HUES64 (cell line): ENCODE measurements around the gene CBR1. TPM values are rescaled to one million over a fixed set of nuclear protein-coding genes. Genes with fewer than 3 reads are reported as not detected.

ENCODE experiments used
- H3K27ac ChIP-seq: 2 replicates; pipeline ENCODE4 v1.7.0; 2013; ENCODE audit warnings: low read depth, low read length, inconsistent platforms
- H3K27me3 ChIP-seq: 2 replicates; pipeline ENCODE4 v1.6.1; 2013; ENCODE audit warnings: mild to moderate bottlenecking, low read length; ENCODE audit not compliant: insufficient read depth
- H3K36me3 ChIP-seq: 2 replicates; pipeline ENCODE4 v1.6.1; 2013; ENCODE audit warnings: mild to moderate bottlenecking, low read length; ENCODE audit not compliant: insufficient read depth
- H3K4me1 ChIP-seq: 2 replicates; pipeline ENCODE4 v1.6.1; 2013; ENCODE audit warnings: mild to moderate bottlenecking, low read length, moderate library complexity; ENCODE audit not compliant: insufficient read depth
- H3K4me3 ChIP-seq: 2 replicates; pipeline ENCODE4 v1.5.1; 2013; ENCODE audit warnings: mild to moderate bottlenecking, low read length, moderate library complexity
- H3K9ac ChIP-seq: 2 replicates; pipeline ENCODE4 v1.6.1; 2013; ENCODE audit warnings: mild to moderate bottlenecking, low read depth, low read length
- H3K9me3 ChIP-seq: 2 replicates; pipeline ENCODE4 v1.6.1; 2013; ENCODE audit warnings: low read depth, low read length; ENCODE audit not compliant: insufficient read depth
- WGBS: fragments of 150-250, 120-280 bp; methylation state at CpG from one replicate; pipeline ENCODE4 v1.1.7; 2013; ENCODE audit warnings: missing lambda C conversion rate; 5-methylcytosine and 5-hydroxymethylcytosine counted together
- polyA plus RNA-seq, 2 experiments: library from polyadenylated mRNA; stranded (reverse); fragments of 50-300 nt; gene quantifications; one replicate each; pipeline ENCODE4 v1.2.3, GENCODE V29; 2013

Gene CBR1
- polyA plus RNA-seq (2013, experiment 1 of 2), result 87.6 TPM
- polyA plus RNA-seq (2013, experiment 2 of 2), result 94.8 TPM

GRCh38 chr21:36069713-36070583, at the start of gene CBR1:
CBR1 (plus strand) TSS chr21:36070024; CDS start chr21:36070116, 92 bp downstream.
- Histone ChIP-seq H3K4me3 (peak within 1 kb of the TSS; percentile 91), H3K27me3 (no peaks in the 10 kb centered on the region), H3K4me1 (peaks cover 12% of the 10 kb centered on the region), H3K36me3 (peaks cover 28% of the 10 kb centered on the region), H3K9ac (peak within 1 kb of the TSS; percentile 80), H3K9me3 (peaks cover 17% of the 10 kb centered on the region), H3K27ac (peak within 1 kb of the TSS; percentile 17; the same call in 1 of the 2 replicates)
- 6% methylated on average over 71 of the region's 71 CpGs for WGBS

- Histone ChIP-seq H3K36me3 (no peaks in the 10 kb centered on the region), H3K9me3 (no peaks in the 10 kb centered on the region), H3K4me3 (no peak overlapping the region), H3K4me1 (no peaks in the 10 kb centered on the region), H3K9ac (no peak overlapping the region), H3K27ac (no peak overlapping the region), H3K27me3 (no peaks in the 10 kb centered on the region)
- WGBS, result 97% methylated on average over 11 of the region's 11 CpGs
These were observed 48.5 kb upstream of the CBR1 start for GRCh38 chr21:36021251-36021837.

DNA sequence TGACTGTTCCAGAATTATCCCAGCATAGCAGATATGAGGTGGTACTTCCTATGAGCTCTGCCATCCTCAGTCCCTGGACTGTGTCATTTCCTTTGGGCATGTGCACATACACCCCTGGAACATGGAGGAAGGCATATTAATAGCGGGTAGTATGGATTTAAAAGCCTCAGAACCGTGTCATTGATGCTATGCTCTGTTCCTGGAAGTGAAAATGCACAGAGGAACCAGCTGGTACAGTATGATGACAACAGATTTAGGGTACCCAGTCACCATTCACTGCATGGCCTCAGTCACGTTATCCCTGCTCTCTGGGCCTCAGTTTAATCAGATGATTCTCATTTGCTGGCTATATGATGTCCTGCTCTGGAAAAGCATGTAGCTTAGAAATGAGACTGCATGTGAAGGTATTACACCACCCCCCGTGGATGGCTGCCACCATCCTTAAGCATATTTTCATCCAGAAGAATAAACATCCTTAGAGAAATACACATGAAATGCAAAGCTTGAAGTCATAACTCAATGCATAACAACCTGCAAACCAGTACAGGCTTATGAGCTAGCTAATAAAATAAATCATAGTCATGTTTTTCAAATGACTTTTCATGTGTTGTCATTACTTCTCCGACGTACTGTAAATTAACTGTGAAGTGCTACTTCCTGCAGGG, 47.3 kb upstream of the CBR1 start:
- Histone ChIP-seq H3K27ac (no peak overlapping the region), H3K9ac (no peak overlapping the region), H3K4me3 (no peak overlapping the region), H3K27me3 (no peaks in the 10 kb centered on the region), H3K9me3 (no peaks in the 10 kb centered on the region), H3K4me1 (no peaks in the 10 kb centered on the region), H3K36me3 (no peaks in the 10 kb centered on the region)
- WGBS, result 92% methylated on average over 5 of the region's 6 CpGs

DNA sequence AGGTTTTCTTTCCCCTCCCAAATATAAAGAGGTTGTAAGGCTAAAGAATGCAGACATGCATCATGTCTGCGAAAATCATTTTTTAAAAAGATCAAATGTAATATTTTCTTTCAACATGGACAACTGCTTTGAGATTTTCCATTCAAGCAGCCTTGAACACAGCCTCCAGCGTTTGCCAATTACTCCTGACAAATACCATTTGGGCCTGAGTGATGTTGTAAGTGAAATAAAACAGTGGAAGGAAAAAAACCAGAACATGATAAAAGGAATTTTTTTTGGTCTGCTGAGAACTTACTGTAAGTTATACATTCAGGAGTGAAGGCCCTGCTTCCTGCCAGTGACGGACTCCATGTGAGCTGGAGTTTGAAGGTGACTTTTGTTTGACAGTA, 46.7 kb upstream of the CBR1 start:
- no peak overlapping the region for H3K4me3 ChIP-seq
- H3K4me1 ChIP-seq, result no peaks in the 10 kb centered on the region
- WGBS, result 92% methylated on average over 3 of the region's 3 CpGs
- no peak overlapping the region for H3K9ac ChIP-seq
- H3K9me3 ChIP-seq, result no peaks in the 10 kb centered on the region
- no peaks in the 10 kb centered on the region for H3K27me3 ChIP-seq
- H3K36me3 ChIP-seq, result no peaks in the 10 kb centered on the region
- no peak overlapping the region for H3K27ac ChIP-seq

DNA sequence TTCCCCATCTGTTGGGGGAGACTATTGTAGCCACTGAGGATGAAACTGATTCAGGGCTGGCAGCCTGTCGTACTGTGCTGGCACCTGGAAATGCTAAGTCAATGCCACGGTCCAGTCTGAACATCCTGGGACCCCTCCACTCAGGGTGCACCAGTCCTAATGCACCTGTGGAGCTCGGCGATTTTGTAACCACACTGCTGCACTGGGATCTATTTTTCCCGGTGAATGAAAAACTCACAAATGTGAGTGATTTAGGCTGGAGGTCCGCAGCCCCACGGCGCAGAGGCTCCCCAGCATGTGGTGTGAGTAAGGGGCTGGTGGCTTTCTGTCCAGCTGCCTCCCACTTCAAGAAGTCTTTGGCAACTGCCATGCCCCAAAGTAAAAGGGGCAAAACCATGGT, 45.0 kb upstream of the CBR1 start:
- Histone ChIP-seq H3K4me1 (no peaks in the 10 kb centered on the region), H3K9ac (no peak overlapping the region), H3K27me3 (no peaks in the 10 kb centered on the region), H3K36me3 (no peaks in the 10 kb centered on the region), H3K9me3 (no peaks in the 10 kb centered on the region), H3K27ac (no peak overlapping the region), H3K4me3 (no peak overlapping the region)
- 95% methylated on average over 8 of the region's 8 CpGs for WGBS

DNA sequence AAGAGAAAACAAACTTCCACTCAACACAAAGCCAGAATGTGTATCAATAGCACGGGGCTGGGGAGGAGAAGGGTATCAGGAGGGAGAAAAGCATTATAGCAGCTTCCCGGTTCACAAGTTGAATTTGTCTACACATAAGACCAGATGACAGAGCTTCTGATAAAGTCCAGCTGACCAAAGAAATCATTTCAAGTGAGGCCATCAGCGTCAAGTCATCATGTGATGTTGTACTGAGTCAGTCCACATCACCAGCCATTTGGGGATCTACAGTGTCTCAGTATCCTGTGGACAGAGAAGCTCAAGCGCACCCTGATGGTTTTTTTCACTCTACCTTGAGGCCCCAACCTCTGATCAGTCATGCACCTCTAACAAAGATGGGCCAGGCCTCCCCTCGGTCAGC, 42.5 kb upstream of the CBR1 start:
- H3K27me3 ChIP-seq, result no peaks in the 10 kb centered on the region
- H3K4me3 ChIP-seq, result no peak overlapping the region
- H3K4me1 ChIP-seq, result no peaks in the 10 kb centered on the region
- no peak overlapping the region for H3K9ac ChIP-seq
- no peak overlapping the region for H3K27ac ChIP-seq
- WGBS, result 93% methylated on average over 5 of the region's 5 CpGs
- no peaks in the 10 kb centered on the region for H3K36me3 ChIP-seq
- no peaks in the 10 kb centered on the region for H3K9me3 ChIP-seq

GRCh38 chr21:36028127-36029069, 41.4 kb upstream of the CBR1 start:
- no peak overlapping the region for H3K9ac ChIP-seq
- no peaks in the 10 kb centered on the region for H3K9me3 ChIP-seq
- WGBS, result 31% methylated on average over 25 of the region's 25 CpGs
- H3K36me3 ChIP-seq, result no peaks in the 10 kb centered on the region
- H3K27ac ChIP-seq, result no peak overlapping the region
- H3K27me3 ChIP-seq, result no peaks in the 10 kb centered on the region
- peak overlapping the region; percentile 22; the same call in 1 of the 2 replicates for H3K4me3 ChIP-seq
- H3K4me1 ChIP-seq, result no peaks in the 10 kb centered on the region

- Histone ChIP-seq H3K27me3 (no peaks in the 10 kb centered on the region), H3K27ac (no peak overlapping the region), H3K4me1 (no peaks in the 10 kb centered on the region), H3K36me3 (peaks cover 6% of the 10 kb centered on the region), H3K4me3 (no peak overlapping the region), H3K9me3 (no peaks in the 10 kb centered on the region), H3K9ac (no peak overlapping the region)
- whole genome bisulfite sequencing, result 93% methylated on average over 8 of the region's 8 CpGs
These were observed 40.5 kb upstream of the CBR1 start for GRCh38 chr21:36029309-36029708.

- peaks cover 20% of the 10 kb centered on the region for H3K36me3 ChIP-seq
- 84% methylated on average over 16 of the region's 16 CpGs for WGBS
- H3K9me3 ChIP-seq, result no peaks in the 10 kb centered on the region
- no peaks in the 10 kb centered on the region; the same call in 1 of the 2 replicates for H3K4me1 ChIP-seq
- H3K27me3 ChIP-seq, result no peaks in the 10 kb centered on the region
- H3K9ac ChIP-seq, result no peak overlapping the region
- no peak overlapping the region for H3K27ac ChIP-seq
- H3K4me3 ChIP-seq, result no peak overlapping the region
These were observed 39.1 kb upstream of the CBR1 start for GRCh38 chr21:36030581-36031189.

DNA sequence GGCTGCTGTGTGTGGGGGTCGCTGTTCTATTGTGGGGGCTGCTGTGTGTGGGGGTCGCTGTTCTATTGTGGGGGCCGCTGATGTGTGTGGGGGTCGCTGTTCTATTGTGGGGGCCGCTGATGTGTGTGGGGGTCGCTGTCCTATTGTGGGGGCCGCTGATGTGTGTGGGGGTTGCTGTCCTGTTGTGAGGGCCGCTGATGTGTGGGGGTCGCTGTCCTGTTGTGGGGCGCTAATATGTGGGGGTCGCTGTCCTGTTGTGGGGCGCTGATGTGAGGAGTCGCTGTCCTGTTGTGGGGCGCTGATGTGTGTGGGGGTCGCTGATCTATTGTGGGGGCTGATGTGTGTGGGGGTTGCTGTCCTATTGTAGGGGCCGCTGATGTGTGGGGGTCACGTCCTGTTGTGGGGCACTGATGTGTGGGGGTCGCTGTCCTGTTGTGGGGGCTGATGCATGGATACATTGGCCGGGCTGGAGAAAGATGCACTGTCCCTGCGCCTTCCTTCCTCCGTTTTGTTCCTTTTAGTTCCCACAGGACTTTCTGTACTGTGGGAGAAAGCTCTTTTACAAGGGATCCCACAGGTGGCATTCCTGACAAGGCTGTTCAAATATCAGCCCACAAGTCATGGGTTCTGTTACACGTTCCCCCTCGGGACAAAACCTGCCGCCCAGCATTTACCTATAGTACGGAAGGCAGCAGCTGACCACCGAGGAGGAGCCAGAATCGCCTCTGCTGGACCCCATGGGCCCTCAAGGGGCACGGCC, 37.0 kb upstream of the CBR1 start:
- Histone ChIP-seq H3K4me1 (no peaks in the 10 kb centered on the region; the same call in 1 of the 2 replicates), H3K27me3 (no peaks in the 10 kb centered on the region), H3K9me3 (no peaks in the 10 kb centered on the region), H3K27ac (no peak overlapping the region), H3K9ac (no peak overlapping the region; the same call in 1 of the 2 replicates), H3K4me3 (no peak overlapping the region), H3K36me3 (peaks cover 36% of the 10 kb centered on the region)
- 95% methylated on average over 26 of the region's 28 CpGs for WGBS
